ENCODE data around the gene D2HGDH. TPM values are rescaled to one million over a fixed set of nuclear protein-coding genes. Genes with fewer than 3 reads are reported as not detected.
"Not testable (repeated sequence)": the region's sequence is repeated elsewhere in the genome, so short reads cannot be mapped to it uniquely, and the experiment has no call there.

The D2HGDH gene
- polyA plus RNA-seq, 1 donor: 25.0 TPM

DNA sequence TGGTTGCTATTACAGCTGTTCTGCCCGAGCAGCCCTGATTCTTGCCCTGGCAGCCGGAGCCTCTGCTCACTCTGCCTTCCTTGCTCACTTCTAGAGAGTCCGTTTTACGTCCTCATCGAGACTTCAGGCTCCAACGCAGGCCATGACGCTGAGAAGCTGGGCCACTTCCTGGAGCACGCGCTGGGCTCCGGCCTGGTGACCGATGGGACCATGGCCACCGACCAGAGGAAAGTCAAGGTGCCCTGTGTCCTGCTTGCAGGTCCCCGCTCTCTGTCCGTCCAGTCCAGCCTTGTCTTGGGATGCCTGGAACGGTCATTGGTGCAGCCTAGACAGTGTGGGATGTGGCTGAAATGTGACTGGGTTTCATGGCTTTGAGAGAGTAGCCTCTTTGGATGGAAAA lies 16.7 kb downstream of the D2HGDH start:
- DNase-seq: no peak

DNA sequence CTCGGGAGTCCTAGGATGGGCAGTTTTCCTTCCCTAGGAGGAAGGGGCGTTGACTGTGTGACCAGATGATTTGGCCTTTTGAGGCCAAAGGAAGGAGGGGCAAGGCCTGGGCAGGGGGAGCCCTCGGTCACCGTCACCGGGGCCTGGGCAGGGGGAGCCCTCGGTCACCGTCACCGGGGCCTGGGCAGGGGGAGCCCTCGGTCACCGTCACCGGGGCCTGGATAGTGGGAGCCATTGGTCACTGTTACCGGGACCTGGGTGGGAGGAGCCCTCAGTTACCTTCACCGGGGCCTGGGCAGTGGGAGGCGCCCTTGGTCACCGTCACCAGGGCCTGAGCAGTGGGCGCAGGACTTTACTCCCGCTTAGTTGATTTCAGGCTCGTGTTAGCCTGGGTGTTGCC lies 17.3 kb downstream of the D2HGDH start:
- no peak for DNase-seq

DNA sequence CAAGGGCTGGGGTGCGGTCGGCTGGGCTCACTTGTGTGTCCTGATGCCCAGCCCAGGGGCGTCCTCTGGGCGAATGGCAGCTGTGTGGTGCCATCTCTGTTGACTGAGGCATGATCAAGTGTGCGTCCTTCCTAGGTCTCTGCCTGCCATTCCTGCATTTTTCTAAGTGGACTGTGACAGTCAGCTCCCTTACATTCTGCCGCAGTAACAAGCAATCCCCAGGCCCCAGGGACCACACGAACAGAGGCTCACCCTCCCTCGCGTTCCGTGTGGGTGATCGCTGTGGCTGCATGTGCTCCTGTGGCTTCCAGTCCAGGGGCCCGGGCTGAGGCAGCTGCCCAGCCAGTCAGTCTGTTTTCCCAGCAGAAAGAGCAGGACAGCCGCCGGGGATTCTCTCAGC lies 17.8 kb downstream of the D2HGDH start:
- DNase-seq: no peak

DNA sequence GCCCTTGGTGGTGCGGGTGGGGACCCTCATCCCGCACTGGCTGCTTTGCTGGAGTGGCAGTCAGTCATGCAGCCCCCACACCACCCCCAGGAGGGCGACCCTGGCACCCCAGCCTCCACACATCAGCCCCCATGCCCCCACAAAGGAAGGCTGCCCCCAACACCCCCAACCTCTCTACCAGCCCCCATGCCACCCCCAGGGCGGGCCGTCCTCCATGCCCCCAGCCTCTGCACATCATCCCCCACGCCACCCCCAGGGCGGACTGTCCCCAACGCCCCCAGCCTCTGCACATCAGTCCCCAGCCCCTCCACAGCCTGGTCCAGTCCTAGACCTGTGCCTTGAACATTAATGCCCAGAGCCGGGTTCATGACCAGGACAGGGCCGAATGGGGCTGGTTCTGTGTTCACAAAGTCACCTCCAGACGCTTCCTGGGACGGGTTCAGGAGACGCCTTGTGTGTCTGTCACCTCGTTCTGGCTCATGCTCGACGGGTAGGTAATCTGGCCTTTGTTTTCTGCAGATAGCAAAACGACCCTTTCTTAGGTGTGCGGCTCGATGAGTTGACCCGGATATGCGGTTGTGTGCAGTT lies 18.4 kb downstream of the D2HGDH start:
- DNase-seq: no peak

DNA sequence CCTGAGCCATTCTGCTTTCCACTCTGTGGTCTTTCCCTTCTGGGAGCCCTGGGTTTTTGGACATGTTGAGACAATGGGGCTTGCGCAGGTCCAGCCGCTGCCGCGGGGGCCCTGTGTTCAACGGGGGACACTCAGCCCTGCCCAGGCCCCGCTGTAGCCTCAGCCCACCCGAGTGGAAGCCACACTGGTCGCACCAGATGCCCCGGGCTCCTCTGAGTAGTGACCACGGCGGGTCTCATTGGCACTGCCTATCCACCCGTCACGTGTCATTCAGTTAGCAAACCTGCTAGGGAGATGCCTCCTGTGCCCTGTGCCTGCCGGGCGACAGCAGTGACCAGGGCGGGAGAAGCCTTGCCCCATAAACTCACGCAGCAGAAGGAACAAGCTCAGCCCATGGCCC lies 19.1 kb downstream of the D2HGDH start:
- DNase-seq: no peak

DNA sequence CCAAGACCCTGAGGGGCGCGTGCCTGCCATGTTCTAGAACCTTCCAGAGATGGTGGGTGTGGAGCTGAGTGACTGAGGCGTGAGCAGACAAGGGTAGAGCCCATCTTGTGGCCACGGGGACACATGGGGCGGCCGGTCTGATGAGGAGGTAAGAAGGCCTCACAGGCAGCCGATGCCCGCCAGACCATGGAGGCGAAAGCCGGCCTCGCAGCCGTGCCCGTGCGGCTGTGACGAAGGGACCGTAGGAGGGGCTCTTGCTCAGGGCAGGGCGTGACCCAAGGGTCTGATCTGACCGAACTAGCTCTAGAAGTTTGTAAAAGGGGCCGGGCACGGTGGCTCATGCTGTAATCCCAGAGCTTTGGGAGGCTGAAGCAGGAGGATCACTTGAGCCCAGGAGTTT lies 19.6 kb downstream of the D2HGDH start:
- DNase-seq: no peak

DNA sequence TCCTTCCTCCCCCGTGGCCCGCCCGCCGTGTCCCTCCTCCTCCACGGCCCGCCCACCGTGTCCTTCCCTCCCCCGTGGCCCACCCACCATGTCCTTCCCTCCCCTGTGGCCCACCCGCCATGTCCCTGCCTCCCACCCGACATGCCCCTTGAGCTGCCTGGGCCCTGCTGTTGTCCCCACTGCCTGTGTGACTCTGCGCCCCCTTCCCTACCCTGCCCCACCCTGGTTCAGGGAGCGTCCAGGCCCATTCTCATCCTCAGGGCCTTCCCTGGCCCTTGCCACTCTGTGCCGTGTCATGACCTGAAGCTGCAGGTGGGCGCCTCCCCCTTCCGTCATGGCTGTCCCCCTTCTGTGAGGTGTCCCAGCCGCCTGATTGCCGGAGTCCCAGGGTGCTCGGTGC lies 20.7 kb downstream of the D2HGDH start:
- no peak for DNase-seq

DNA sequence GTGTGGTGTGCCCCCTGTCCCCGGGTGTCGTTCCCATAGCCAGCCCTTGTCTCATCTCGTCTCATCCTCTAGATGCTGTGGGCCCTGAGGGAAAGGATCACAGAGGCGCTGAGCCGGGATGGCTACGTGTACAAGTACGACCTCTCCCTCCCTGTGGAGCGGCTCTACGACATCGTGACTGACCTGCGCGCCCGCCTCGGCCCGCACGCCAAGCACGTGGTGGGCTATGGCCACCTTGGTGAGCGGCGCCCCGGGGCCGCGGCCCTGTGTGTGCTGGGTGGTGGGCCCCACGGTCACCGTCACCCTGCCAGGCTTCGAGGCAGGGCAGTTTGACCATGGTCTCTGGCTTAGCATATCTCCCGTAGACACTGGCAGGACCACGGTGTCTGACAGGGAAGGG lies 21.3 kb downstream of the D2HGDH start:
- DNase-seq: no peak

DNA sequence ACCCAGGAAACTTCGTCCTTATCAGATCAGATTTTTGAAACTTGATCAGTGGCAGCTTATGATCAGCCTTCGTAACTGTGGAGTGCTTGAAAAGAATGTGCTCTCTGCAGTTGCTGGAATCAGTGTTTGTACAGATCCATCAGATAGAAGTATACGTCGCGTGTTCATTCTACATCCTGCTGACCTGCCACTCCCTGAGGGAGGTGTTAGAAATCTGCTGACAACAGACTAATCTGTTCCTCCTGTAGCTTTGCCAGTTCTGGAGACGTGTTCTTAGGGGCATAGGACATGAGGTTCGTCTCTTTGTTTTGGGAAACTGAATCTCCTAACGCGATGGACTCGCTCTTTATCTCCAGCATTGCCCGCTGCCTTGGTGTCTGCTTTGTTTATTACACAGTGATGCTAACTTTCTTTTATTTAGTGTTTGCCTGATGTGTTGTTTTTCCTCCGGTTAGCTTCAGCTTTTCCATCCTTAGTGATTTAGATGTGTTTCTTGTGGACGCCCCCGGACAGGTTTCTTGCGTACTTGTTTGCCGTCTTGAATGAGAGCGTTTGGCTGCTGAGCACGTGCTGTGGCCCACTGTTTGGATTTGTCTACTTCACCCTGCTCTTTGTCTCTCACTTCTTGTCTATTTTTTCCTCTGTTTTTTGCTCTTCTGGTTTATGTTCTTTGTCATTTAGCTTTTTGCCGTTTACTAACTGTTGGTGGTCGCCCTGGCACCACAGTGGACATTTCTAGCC lies 24.8 kb downstream of the D2HGDH start:
- DNase-seq: no peak

DNA sequence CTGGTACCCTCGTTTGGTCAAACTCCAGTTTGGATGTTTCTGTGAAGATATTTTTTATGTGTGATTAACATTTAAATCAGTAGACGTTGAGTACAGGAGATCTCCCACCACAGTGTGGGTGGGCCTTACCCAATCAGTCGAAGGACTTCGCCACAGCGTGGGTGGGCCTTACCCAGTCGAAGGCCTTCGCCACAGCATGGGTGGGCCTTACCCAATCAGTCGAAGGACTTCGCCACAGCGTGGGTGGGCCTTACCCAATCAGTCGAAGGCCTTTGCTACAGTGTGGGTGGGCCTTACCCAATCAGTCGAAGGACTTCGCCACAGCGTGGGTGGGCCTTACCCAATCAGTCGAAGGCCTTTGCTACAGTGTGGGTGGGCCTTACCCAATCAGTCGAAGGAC lies 25.5 kb downstream of the D2HGDH start:
- not testable (repeated sequence) for DNase-seq

DNA sequence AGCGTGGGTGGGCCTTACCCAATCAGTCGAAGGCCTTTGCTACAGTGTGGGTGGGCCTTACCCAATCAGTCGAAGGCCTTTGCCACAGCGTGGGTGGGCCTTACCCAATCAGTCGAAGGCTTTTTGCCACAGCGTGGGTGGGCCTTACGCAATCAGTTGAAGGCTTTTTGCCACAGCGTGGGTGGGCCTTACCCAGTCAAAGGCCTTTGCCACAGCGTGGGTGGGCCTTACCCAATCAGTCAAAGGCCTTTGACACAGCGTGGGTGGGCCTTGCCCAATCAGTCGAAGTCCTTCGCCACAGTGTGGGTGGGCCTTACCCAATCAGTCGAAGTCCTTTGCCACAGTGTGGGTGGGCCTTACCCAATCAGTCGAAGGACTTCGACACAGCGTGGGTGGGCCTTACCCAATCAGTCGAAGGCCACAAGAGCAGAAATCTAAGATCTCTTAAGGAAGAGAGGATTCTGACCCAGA lies 25.9 kb downstream of the D2HGDH start:
- no peak for DNase-seq

DNA sequence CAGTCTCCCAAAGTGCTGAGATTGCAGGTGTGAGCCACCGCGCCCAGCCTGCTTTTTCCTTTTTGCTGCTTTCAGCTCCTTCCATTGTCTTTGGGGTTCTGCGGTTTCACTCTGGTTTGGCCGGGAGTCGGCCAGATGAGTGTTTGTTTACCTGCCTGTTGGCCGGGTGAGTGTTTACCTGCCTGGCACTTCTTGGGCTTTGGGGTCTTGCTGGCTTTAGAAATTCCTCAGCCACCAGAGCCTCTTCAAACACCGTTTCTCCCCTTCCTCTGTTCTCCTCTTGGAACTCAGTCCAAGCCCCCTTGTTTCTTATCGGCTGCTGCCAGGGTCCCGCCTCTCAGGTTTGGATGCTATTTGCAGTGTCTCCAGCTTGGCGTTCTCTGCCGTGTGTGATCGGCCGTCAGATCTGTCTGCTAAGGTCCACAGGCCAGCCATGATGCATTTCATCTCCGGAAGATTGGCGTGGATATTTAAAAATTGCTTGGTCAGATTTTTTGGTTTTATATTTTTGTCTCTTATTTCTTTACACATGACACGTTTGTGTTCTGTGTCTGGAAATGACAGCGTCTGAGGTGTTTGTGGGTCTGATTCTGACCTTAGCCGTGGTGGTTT lies 28.0 kb downstream of the D2HGDH start:
- no peak for DNase-seq

DNA sequence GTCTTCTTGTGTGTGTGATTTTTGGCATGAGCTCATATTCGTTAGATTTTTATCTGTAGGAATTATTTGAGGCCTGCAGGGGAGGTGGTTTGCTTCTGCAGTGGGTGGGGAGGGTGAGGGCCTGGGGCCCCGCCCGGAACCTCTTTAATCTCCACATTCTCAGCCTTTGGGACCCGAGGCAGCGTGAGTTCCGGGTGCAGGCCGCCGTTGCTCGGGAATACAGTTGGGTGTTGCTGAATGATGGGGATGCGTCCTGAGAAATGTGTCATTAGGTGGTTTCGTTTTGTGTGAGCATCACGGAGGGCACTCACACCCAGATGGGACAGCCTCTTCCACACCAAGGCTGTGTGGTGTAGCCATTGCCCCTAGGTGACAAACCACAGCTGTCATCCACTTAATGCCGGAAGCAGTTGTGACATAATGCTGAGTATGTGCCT lies 28.5 kb downstream of the D2HGDH start:
- no peak for DNase-seq

DNA sequence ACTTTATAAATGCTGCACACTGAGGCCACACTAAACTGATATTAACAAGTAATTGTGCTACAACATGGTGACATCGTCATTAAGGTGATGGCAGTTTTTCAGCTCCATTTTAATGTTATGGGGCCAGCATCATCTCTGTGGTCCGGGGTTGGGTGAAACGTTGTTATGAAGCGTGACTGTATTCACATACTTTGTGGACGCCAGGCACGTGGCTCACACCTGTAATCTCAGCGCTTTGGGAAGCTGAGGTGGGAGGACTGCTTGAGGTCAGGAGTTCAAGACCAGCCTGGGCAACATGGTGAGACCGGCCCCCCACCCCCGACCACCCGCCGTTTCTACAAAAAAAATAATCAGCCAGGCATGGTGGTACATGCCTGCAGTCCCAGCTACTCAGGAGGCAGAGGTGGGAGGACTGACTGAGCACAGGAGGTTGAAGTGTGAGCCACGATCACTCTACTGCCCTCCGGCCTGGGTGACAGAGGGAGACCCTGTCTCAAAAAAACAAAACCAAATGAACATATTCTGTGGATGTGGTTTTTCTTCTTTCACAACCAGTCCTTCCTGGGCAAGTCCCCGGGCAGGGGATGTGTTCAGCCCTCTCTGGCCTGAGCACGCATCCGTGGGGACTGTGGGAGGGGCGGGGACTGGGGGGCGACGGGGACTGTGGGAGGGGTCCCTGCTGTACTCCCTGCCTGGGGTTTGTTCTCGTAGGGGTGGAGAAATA lies 29.3 kb downstream of the D2HGDH start:
- DNase-seq: no peak

DNA sequence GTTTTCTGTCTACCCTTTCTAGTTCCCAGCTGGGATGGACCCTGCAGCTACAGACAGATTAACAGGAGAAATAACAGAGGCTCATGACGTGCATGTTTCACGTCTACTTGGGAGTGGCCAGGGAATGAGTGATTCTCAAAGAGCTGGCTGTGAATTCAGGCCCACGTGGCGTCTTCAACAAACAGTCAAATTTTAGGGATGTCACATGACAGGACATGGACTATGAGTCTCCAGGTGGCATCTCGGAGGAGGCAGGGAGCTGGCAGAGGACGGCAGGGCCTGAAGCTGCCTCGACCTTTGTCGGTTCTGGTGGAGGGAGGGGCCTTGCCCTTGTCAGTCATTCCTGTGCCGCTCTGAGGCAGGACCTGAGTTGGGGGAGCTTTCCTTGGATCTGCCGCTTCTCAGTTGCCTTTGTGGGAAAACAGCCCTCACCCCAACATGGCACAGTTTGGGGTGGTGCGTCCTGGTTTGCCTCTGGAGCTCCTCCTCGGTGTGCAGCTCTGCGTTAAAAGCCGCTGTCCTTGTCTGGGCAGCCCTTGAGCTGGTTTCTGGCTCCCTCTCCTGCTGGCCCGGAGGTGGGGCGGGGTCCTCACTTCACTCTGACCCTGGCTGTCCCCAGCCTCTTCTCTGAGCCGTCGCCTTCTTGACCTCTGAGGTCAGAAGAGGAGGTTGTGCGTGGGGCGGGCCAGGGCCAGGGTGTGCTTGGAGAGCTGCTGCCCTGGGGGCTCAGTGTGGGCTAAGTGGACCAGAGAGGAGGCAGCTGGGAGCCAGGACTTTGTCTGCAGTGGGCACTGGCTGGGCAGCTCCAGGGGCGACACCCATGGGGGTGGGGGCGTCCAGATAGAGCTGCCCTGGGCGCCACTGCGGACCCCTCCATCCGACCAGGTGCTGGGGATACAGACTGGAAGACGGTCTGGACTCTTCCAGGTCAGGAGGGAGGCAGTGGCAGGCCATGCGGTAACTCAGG lies 30.1 kb downstream of the D2HGDH start:
- DNase-seq: no peak

DNA sequence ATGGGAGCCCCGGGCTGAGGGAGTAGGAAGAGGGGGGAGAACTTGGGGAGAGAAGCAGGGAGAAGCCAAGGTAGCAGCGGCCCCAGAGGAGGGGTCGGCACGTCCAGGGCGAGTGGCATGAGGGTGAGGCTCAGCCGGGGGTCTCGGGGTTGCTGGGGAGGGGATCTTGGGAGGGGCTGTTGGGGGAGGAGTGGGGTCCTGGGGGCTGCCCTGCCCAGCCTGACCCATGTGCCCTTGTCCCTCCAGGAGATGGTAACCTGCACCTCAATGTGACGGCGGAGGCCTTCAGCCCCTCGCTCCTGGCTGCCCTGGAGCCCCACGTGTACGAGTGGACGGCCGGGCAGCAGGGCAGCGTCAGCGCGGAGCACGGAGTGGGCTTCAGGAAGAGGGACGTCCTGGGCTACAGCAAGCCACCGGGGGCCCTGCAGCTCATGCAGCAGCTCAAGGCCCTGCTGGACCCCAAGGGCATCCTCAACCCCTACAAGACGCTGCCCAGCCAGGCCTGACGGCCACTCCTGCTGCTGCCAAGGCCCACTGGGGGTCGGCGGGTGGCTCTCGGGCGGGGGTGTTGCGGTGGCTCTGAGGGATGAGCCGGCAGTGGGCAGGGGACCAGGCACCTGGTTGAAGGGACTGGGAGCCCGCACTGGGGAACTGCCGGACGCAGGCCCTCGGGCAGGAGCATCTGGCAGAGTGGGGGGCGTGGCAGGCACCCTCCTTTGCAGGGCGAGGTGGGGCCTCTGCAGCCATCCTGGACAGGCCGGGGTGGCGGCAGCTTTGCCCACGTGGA lies 33.2 kb downstream of the D2HGDH start:
- DNase-seq: no peak

DNA sequence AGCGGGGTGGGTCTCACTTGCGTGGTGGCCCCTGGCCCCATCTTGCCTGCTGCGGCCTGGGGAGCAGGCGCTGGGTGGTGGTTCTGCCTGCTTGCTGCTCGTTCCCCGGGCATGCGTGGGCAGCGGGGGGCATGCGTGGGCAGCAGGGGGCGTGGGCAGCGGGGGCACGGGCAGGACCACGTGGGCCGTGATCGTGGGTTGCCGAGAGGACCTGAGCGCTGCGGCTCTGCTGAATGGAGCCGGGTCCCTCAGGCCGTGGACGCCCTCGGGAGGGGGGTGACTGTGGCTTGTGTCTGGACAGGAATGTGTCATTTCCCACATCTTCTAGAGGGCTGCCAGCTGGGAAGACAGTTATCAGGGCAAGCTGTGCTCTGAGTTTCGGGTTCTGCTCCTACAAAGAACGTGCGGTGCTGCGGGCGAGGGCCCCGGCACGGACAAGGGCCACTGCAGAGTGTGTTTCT lies 33.9 kb downstream of the D2HGDH start:
- no peak for DNase-seq

DNA sequence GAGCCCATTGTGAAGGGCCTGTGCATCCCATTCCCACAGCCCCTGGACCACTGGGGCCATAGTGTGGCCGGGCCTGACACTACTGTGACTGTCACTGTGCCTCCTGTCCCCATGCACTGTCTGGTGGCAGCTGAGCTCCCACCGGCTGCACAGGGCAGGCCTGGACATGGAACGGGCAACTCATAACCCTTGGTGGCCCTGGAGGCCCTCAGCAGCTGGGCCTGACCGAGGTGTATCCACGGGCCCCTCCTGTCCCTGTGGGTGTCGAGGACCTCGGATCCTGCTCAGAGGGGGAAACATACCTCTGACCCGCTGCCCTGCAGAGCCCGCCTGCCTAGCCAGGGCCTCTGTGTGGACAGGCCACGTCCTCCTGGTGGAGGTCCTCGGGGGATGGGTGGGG lies 34.4 kb downstream of the D2HGDH start:
- no peak for DNase-seq

DNA sequence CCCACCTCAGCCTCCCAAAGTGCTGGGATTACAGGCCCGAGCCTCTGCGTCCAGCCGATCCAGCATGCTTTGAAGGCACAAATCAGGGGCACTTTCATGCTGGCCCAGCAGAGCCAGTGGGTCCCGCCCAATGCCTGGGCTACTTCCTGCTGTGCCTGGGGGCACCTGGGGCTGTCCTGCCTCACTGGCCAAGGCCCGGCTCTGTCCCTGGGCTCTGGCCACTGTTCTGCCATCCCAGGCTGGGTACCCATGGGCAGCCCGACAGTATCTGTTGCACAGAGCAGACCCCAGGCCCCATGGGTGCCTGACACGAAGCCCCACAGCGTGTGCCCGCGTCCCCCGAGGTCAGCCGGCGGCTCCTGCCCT lies 35.4 kb downstream of the D2HGDH start:
- no peak for DNase-seq

DNA sequence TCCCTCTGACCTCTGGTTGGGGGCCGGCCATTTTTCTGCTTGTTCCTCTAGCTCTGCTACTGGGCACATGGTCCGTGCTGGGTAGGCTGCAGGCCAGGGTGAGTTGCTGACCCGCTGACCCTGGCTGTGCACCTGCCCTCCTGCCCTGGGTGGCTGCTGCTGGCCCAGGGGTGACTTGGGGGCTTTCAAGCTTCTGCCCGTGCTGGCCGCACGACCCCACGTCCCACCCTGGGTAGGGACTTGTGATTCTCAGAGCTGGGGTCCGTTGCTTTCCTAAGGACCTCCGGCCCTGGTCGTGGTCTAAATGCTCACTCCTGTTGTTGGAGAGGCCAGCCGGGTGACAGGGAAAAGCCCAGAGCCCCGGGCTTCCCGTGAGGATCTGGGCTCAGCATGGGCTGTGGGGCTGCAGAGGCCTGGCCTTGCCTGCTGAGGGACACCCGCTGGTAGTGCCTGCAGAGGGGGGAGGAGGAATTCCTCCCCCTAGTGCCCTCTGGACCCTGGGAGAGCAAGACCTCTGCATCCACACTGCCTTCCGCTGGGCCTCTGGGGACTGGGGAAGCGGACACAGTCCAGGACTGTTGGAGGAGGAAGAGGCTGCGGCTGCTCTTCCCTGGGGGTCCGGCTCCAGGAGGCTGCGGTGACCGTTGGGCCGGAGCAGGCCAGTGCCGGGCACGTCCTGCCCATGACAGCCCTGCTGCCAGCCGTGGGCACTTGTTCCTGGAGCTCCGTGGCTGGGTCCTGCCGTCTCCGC lies 35.9 kb downstream of the D2HGDH start:
- no peak for DNase-seq

DNA sequence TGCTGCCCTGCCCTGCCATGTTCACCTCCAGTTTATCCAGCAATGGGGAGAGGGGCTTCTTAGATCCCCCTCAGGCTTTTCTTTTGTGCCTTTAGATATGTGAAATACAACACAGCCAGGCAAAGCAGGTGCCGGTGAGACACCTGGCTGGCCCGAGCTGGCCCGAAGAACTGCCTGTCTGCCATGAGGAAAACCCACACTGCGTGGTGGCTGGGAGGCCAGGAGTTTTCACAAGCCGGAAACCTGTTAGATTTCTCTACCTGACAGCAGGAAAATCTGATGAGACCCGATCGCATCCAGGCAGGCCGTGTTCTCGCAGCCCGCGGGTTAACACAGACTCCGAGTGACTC lies 36.5 kb downstream of the D2HGDH start:
- no peak for DNase-seq

Data from hindlimb muscle (tissue), 1 donor.